MM.1S (cell line): ENCODE measurements around the gene RUNX1.

Experiments used
- DNase-seq: peaks from one replicate; pipeline ENCODE4 v3.0.0-alpha.2; 2015
- H2AFZ ChIP-seq: fragments of 300-600 bp; sonication (generic); 2 replicates; pipeline ENCODE4 v1.6.0; 2016; ENCODE audit warnings: antibody characterized with exemption, low read length
- H3F3A ChIP-seq: fragments of 300-600 bp; sonication (generic); 2 replicates; pipeline ENCODE4 v1.6.1; 2016; ENCODE audit warnings: mild to moderate bottlenecking, antibody characterized with exemption, low read length, moderate library complexity, mixed read lengths; ENCODE audit not compliant: insufficient read depth
- H3K27ac ChIP-seq: fragments of 300-600 bp; sonication (generic); 2 replicates; pipeline ENCODE4 v1.5.1; 2016; ENCODE audit warnings: mild to moderate bottlenecking, low read length
- H3K27me3 ChIP-seq: fragments of 300-600 bp; sonication (generic); replicated peaks from 2 replicates; pipeline ENCODE4 v1.6.0; 2016; ENCODE audit warnings: low read length; ENCODE audit not compliant: insufficient read depth
- H3K36me3 ChIP-seq: fragments of 300-600 bp; sonication (generic); replicated peaks from 2 replicates; pipeline ENCODE4 v1.6.1; 2016; ENCODE audit warnings: mild to moderate bottlenecking, low read length, mixed read lengths; ENCODE audit not compliant: insufficient read depth
- H3K4me1 ChIP-seq: fragments of 300-600 bp; sonication (generic); 2 replicates; pipeline ENCODE4 v1.6.1; 2016; ENCODE audit warnings: low read length, mixed read lengths
- H3K4me2 ChIP-seq: fragments of 300-600 bp; sonication (generic); 2 replicates; pipeline ENCODE4 v1.6.0; 2016; ENCODE audit warnings: low read depth, low read length
- H3K4me3 ChIP-seq: fragments of 300-600 bp; sonication (generic); 2 replicates; pipeline ENCODE4 v1.5.1; 2016; ENCODE audit warnings: low read length, mixed read lengths
- H3K79me2 ChIP-seq: fragments of 300-600 bp; sonication (generic); 2 replicates; pipeline ENCODE4 v1.6.1; 2016; ENCODE audit warnings: mixed run types, low read length, mixed read lengths
- H3K9ac ChIP-seq: fragments of 300-600 bp; sonication (generic); 2 replicates; pipeline ENCODE4 v1.6.1; 2016; ENCODE audit warnings: low read length, mixed read lengths
- H3K9me2 ChIP-seq: fragments of 300-600 bp; sonication (generic); replicated peaks from 2 replicates; pipeline ENCODE4 v1.6.1; 2016; ENCODE audit warnings: mild to moderate bottlenecking, low read length, mixed read lengths; ENCODE audit not compliant: insufficient read depth
- H3K9me3 ChIP-seq: fragments of 300-600 bp; sonication (generic); replicated peaks from 2 replicates; pipeline ENCODE4 v1.6.1; 2016; ENCODE audit warnings: mild to moderate bottlenecking, low read length, mixed read lengths; ENCODE audit not compliant: insufficient read depth
- H4K20me1 ChIP-seq: fragments of 300-600 bp; sonication (generic); 2 replicates; pipeline ENCODE4 v1.6.1; 2016; ENCODE audit warnings: mild to moderate bottlenecking, low read length, moderate library complexity, mixed read lengths; ENCODE audit not compliant: insufficient read depth
- CTCF ChIP-seq: fragments of 300-600 bp; sonication (generic); IDR thresholded peaks from 2 replicates; pipeline ENCODE4 v1.5.1; 2016; ENCODE audit warnings: antibody characterized with exemption, low read length, mixed read lengths
- EZH2 ChIP-seq: fragments of 300-600 bp; sonication (generic); optimal IDR thresholded peaks from 2 replicates; pipeline ENCODE3; 2017; ENCODE audit warnings: low read depth, mild to moderate bottlenecking, antibody characterized with exemption, low read length, mixed read lengths
- EZH2phosphoT487 ChIP-seq: fragments of 300-600 bp; sonication (generic); IDR thresholded peaks from 2 replicates; pipeline ENCODE4 v1.6.1; 2018; ENCODE audit warnings: antibody characterized with exemption, low read length

RUNX1 gene

GRCh38 chr21:34923626-34924025 lies 125.5 kb downstream of the RUNX1 start:
- Histone ChIP-seq H3K27me3 (no peaks in the 10 kb centered on the region), H3K9ac (no peak overlapping the region), H3K4me2 (no peak overlapping the region), H3K27ac (no peak overlapping the region), H3K9me2 (no peaks in the 10 kb centered on the region), H3K79me2 (no peaks in the 10 kb centered on the region), H3K4me1 (no peaks in the 10 kb centered on the region), H3F3A (no peaks in the 10 kb centered on the region), H3K9me3 (no peaks in the 10 kb centered on the region), H3K4me3 (no peak overlapping the region), H3K36me3 (no peaks in the 10 kb centered on the region), H2AFZ (no peak overlapping the region), H4K20me1 (no peaks in the 10 kb centered on the region)
- DNase-seq = no peak
- TF ChIP-seq EZH2phosphoT487 = no peak
- TF ChIP-seq EZH2 = no peak
- TF ChIP-seq CTCF = no peak

GRCh38 chr21:34923202-34923601 lies 125.9 kb downstream of the RUNX1 start:
- Histone ChIP-seq H3K27ac (no peak overlapping the region), H3F3A (no peaks in the 10 kb centered on the region), H3K36me3 (no peaks in the 10 kb centered on the region), H3K27me3 (no peaks in the 10 kb centered on the region), H4K20me1 (no peaks in the 10 kb centered on the region), H3K9me2 (no peaks in the 10 kb centered on the region), H3K9ac (no peak overlapping the region), H3K4me2 (no peak overlapping the region), H3K4me1 (no peaks in the 10 kb centered on the region), H3K79me2 (no peaks in the 10 kb centered on the region), H2AFZ (no peak overlapping the region), H3K9me3 (no peaks in the 10 kb centered on the region), H3K4me3 (no peak overlapping the region)
- no peak for DNase-seq
- TF ChIP-seq CTCF (no peak), EZH2phosphoT487 (no peak), EZH2 (no peak)

- no peaks in the 10 kb centered on the region for H4K20me1 ChIP-seq
- no peaks in the 10 kb centered on the region for H3K9me3 ChIP-seq
Measured at GRCh38 chr21:34922479-34922878, 126.6 kb downstream of the RUNX1 start.

More at GRCh38 chr21:34922479-34922878, 126.6 kb downstream of the RUNX1 start:
- no peak overlapping the region for H3K4me2 ChIP-seq
- no peaks in the 10 kb centered on the region for H3K79me2 ChIP-seq
- H3K4me3 ChIP-seq = no peak overlapping the region
- no peak for TF ChIP-seq EZH2
- TF ChIP-seq EZH2phosphoT487 = no peak
- TF ChIP-seq CTCF = no peak
- no peaks in the 10 kb centered on the region for H3K9me2 ChIP-seq
- no peak overlapping the region for H3K9ac ChIP-seq
- H3K27me3 ChIP-seq = no peaks in the 10 kb centered on the region
- H2AFZ ChIP-seq = no peak overlapping the region
- DNase-seq = no peak
- H3K4me1 ChIP-seq = no peaks in the 10 kb centered on the region
- no peaks in the 10 kb centered on the region for H3K36me3 ChIP-seq
- H3F3A ChIP-seq = no peaks in the 10 kb centered on the region
- H3K27ac ChIP-seq = no peak overlapping the region
